SK-N-MC (cell line): ENCODE results near the gene GPX8.

Experiments used
- DNase-seq: peaks from one replicate; pipeline ENCODE4 v3.0.0-alpha.2; 2011; ENCODE audit warnings: low read depth, low spot score
- H3K27ac ChIP-seq: fragments of 200-600 bp; sonication (generic); 2 replicates; pipeline ENCODE4 v1.5.1; 2016; ENCODE audit warnings: mixed run types
- H3K36me3 ChIP-seq: fragments of 200-600 bp; sonication (generic); 2 replicates; pipeline ENCODE4 v1.6.1; 2017; ENCODE audit warnings: antibody characterized with exemption, low read length, mixed read lengths; ENCODE audit not compliant: insufficient read depth
- H3K4me3 ChIP-seq: fragments of 200-600 bp; sonication (generic); 2 replicates; pipeline ENCODE4 v1.5.1; 2016
- H3K9ac ChIP-seq: fragments of 200-600 bp; sonication (generic); 2 replicates; pipeline ENCODE4 v1.8.0; 2017; ENCODE audit warnings: mixed run types, mixed read lengths; ENCODE audit not compliant: insufficient read length
- H3K9me3 ChIP-seq: fragments of 200-600 bp; sonication (generic); 2 replicates; pipeline ENCODE4 v1.6.1; 2017; ENCODE audit warnings: low read depth, mild to moderate bottlenecking, antibody characterized with exemption, low read length, moderate library complexity, mixed read lengths
- EZH2 ChIP-seq: fragments of 200-600 bp; sonication (generic); IDR thresholded peaks from one replicate; pipeline ENCODE4 v1.6.1; 2017; ENCODE audit warnings: antibody characterized with exemption
- FOXP2 ChIP-seq: optimal IDR thresholded peaks from 2 replicates; pipeline ENCODE3; 2011; ENCODE audit warnings: mild to moderate bottlenecking, moderate library complexity; ENCODE audit not compliant: insufficient read depth; ENCODE audit errors: extremely low read length, control extremely low read depth
- POLR2AphosphoS5 ChIP-seq: IDR thresholded peaks from 2 replicates; pipeline ENCODE4 v1.6.1; 2012; ENCODE audit warnings: mild to moderate bottlenecking, low read depth, low read length, borderline replicate concordance

GPX8 gene

GRCh38 chr5:55180016-55180415 lies 20.0 kb downstream of the GPX8 start:
- H3K9me3 ChIP-seq = no peaks in the 10 kb centered on the region
- no peaks in the 10 kb centered on the region for H3K36me3 ChIP-seq
- no peak overlapping the region for H3K27ac ChIP-seq
- H3K9ac ChIP-seq = no peak overlapping the region
- no peak for TF ChIP-seq POLR2AphosphoS5
- no peak for DNase-seq
- H3K4me3 ChIP-seq = no peak overlapping the region

- TF ChIP-seq POLR2AphosphoS5 (no peak), FOXP2 (no peak), EZH2 (no peak)
- no peaks in the 10 kb centered on the region for H3K36me3 ChIP-seq
- H3K27ac ChIP-seq = no peak overlapping the region
- H3K9me3 ChIP-seq = no peaks in the 10 kb centered on the region
- DNase-seq = peak; percentile 18
- no peak overlapping the region for H3K9ac ChIP-seq
- H3K4me3 ChIP-seq = no peak overlapping the region
Observed at GRCh38 chr5:55187370-55187769, 27.4 kb downstream of the GPX8 start.

- Histone ChIP-seq H3K27ac (no peak overlapping the region), H3K36me3 (no peaks in the 10 kb centered on the region), H3K9me3 (no peaks in the 10 kb centered on the region), H3K4me3 (no peak overlapping the region), H3K9ac (no peak overlapping the region)
- DNase-seq = no peak
- TF ChIP-seq POLR2AphosphoS5 (no peak), EZH2 (no peak), FOXP2 (no peak)
Observed at GRCh38 chr5:55188656-55189540, 28.9 kb downstream of the GPX8 start.

GRCh38 chr5:55191165-55191564 lies 31.2 kb downstream of the GPX8 start:
- Histone ChIP-seq H3K36me3 (no peaks in the 10 kb centered on the region), H3K9ac (no peak overlapping the region), H3K9me3 (no peaks in the 10 kb centered on the region), H3K27ac (no peak overlapping the region), H3K4me3 (no peak overlapping the region)
- no peak for DNase-seq
- TF ChIP-seq POLR2AphosphoS5 = no peak
- TF ChIP-seq EZH2 = no peak
- no peak for TF ChIP-seq FOXP2

- Histone ChIP-seq H3K9me3 (no peaks in the 10 kb centered on the region), H3K36me3 (no peaks in the 10 kb centered on the region), H3K4me3 (no peak overlapping the region), H3K27ac (no peak overlapping the region), H3K9ac (no peak overlapping the region)
- no peak for DNase-seq
- TF ChIP-seq POLR2AphosphoS5 = no peak
- TF ChIP-seq FOXP2 = no peak
- TF ChIP-seq EZH2 = no peak
Observed at GRCh38 chr5:55205001-55205400, 45.0 kb downstream of the GPX8 start.

GRCh38 chr5:55211184-55211874 lies 51.4 kb downstream of the GPX8 start:
- H3K4me3 ChIP-seq = no peak overlapping the region
- no peaks in the 10 kb centered on the region for H3K36me3 ChIP-seq
- no peak overlapping the region for H3K27ac ChIP-seq
- DNase-seq = no peak
- H3K9me3 ChIP-seq = no peaks in the 10 kb centered on the region
- no peak for TF ChIP-seq FOXP2
- TF ChIP-seq EZH2 = no peak
- no peak for TF ChIP-seq POLR2AphosphoS5
- no peak overlapping the region for H3K9ac ChIP-seq
